Endodermal cell (in vitro differentiated cells): Measurements from ENCODE around the gene MRAS. TPM values are rescaled to one million over a fixed set of nuclear protein-coding genes. Genes with fewer than 3 reads are reported as not detected.

Source experiments
- DNase-seq: peaks from one replicate; pipeline ENCODE4 v3.0.0-alpha.2; 2017
- H3K27ac ChIP-seq: 2 replicates; pipeline ENCODE4 v1.5.1; 2013; ENCODE audit warnings: mild to moderate bottlenecking, low read depth, low read length, moderate library complexity
- H3K27me3 ChIP-seq: 2 replicates; pipeline ENCODE4 v1.6.1; 2013; ENCODE audit warnings: mild to moderate bottlenecking, low read length, moderate library complexity; ENCODE audit not compliant: insufficient read depth, control insufficient read depth, poor library complexity, severe bottlenecking
- H3K36me3 ChIP-seq: 2 replicates; pipeline ENCODE4 v1.7.0; 2013; ENCODE audit warnings: mild to moderate bottlenecking, low read length, moderate library complexity; ENCODE audit not compliant: control insufficient read depth, insufficient read depth
- H3K4me1 ChIP-seq: one replicate; pipeline ENCODE4 v1.7.0; 2013; ENCODE audit warnings: low read length; ENCODE audit not compliant: control insufficient read depth, insufficient read depth
- H3K4me3 ChIP-seq: 2 replicates; pipeline ENCODE4 v1.5.1; 2013; ENCODE audit warnings: mild to moderate bottlenecking, low read length, moderate library complexity
- H3K9ac ChIP-seq: 2 replicates; pipeline ENCODE4 v1.6.1; 2013; ENCODE audit warnings: mild to moderate bottlenecking, low read length, moderate library complexity; ENCODE audit not compliant: poor library complexity, severe bottlenecking; ENCODE audit errors: extremely low read depth
- H3K9me3 ChIP-seq: 2 replicates; pipeline ENCODE4 v1.6.1; 2013; ENCODE audit warnings: mild to moderate bottlenecking, low read length, moderate library complexity; ENCODE audit not compliant: control insufficient read depth
- H3K27ac Mint-ChIP-seq: 2 replicates; pipeline ENCODE4 v1.8.0; 2020; ENCODE audit warnings: mixed read lengths
- H3K27me3 Mint-ChIP-seq: 2 replicates; pipeline ENCODE4 v1.8.0; 2021; ENCODE audit warnings: mild to moderate bottlenecking, mixed read lengths; ENCODE audit not compliant: insufficient read depth
- H3K36me3 Mint-ChIP-seq: 2 replicates; pipeline ENCODE4 v1.8.0; 2020; ENCODE audit warnings: low read depth, mixed read lengths
- H3K4me1 Mint-ChIP-seq: 2 replicates; pipeline ENCODE4 v1.8.0; 2020; ENCODE audit warnings: mixed read lengths
- H3K4me3 Mint-ChIP-seq: 2 replicates; pipeline ENCODE4 v1.8.0; 2020; ENCODE audit warnings: mild to moderate bottlenecking, moderate library complexity, mixed read lengths
- H3K9me3 Mint-ChIP-seq: 2 replicates; pipeline ENCODE4 v1.8.0; 2020; ENCODE audit warnings: mild to moderate bottlenecking, mixed read lengths
- CTCF ChIP-seq: fragments of 200-600 bp; sonication (generic); conservative IDR thresholded peaks from 2 replicates; pipeline ENCODE4 v1.5.0; 2021; ENCODE audit warnings: antibody characterized with exemption, mild to moderate bottlenecking
- WGBS, 2 experiments: methylation state at CpG; one replicate each; pipeline versions ENCODE4 v1.1.5 to v1.1.7; 2013; ENCODE audit warnings: missing lambda C conversion rate in 2 of 2, mixed read lengths in 1 of 2; ENCODE audit not compliant: insufficient coverage in 1 of 2, insufficient read length in 1 of 2; 5-methylcytosine and 5-hydroxymethylcytosine counted together
- total RNA-seq, 2 donors: library from RNA; stranded (reverse); fragmentation: NEBNext Ultra II Directional in 1 of 2; extraction: Animal tissue kit (Norgen Biotek cat#: 25700) in 1 of 2; gene quantifications; 2 replicates in 1 of 2; 3 replicates in 1 of 2; pipeline ENCODE4 v1.2.1, GENCODE V29; 2021

MRAS gene
- total RNA-seq, 2 donors from 2014 or later: 12.8 to 16.1 TPM

GRCh38 chr3:138367326-138367850 is 19.0 kb downstream of the MRAS start:
- H3K9me3 ChIP-seq: no peaks in the 10 kb centered on the region
- H3K27me3 ChIP-seq: no peaks in the 10 kb centered on the region
- H3K36me3 ChIP-seq: no peaks in the 10 kb centered on the region
- H3K9ac ChIP-seq: no peak overlapping the region
- peaks cover 2% of the 10 kb centered on the region for H3K9me3 Mint-ChIP-seq
- H3K27ac ChIP-seq: no peak overlapping the region
- no peak for DNase-seq
- H3K27ac Mint-ChIP-seq: no peak overlapping the region
- H3K4me3 Mint-ChIP-seq: no peak overlapping the region
- no peaks in the 10 kb centered on the region for H3K4me1 ChIP-seq
- no peak overlapping the region for H3K4me3 ChIP-seq
- 92 to 93% methylated on average over 6 to 7 of the region's 7 CpGs for WGBS, 2 experiments
- no peaks in the 10 kb centered on the region for H3K4me1 Mint-ChIP-seq
- H3K27me3 Mint-ChIP-seq: no peaks in the 10 kb centered on the region
- no peak for TF ChIP-seq CTCF
- no peaks in the 10 kb centered on the region for H3K36me3 Mint-ChIP-seq

GRCh38 chr3:138367911-138368310 is 19.5 kb downstream of the MRAS start:
- no peaks in the 10 kb centered on the region for H3K36me3 Mint-ChIP-seq
- no peaks in the 10 kb centered on the region for H3K27me3 ChIP-seq
- H3K4me3 Mint-ChIP-seq: no peak overlapping the region
- no peaks in the 10 kb centered on the region for H3K4me1 ChIP-seq
- no peak overlapping the region for H3K9ac ChIP-seq
- H3K27ac Mint-ChIP-seq: no peak overlapping the region
- H3K9me3 ChIP-seq: no peaks in the 10 kb centered on the region
- 86% methylated on average over 2 to 5 of the region's 5 CpGs for WGBS, 2 experiments
- DNase-seq: no peak
- no peaks in the 10 kb centered on the region for H3K36me3 ChIP-seq
- H3K4me3 ChIP-seq: no peak overlapping the region
- H3K27me3 Mint-ChIP-seq: no peaks in the 10 kb centered on the region
- no peak for TF ChIP-seq CTCF
- peaks cover 2% of the 10 kb centered on the region for H3K9me3 Mint-ChIP-seq
- H3K4me1 Mint-ChIP-seq: no peaks in the 10 kb centered on the region
- H3K27ac ChIP-seq: no peak overlapping the region

GRCh38 chr3:138369151-138369900 is 20.9 kb downstream of the MRAS start:
- Mint-ChIP-seq H3K4me1 (no peaks in the 10 kb centered on the region), H3K4me3 (no peak overlapping the region), H3K27ac (no peak overlapping the region), H3K9me3 (peaks cover 2% of the 10 kb centered on the region), H3K36me3 (peaks cover 7% of the 10 kb centered on the region), H3K27me3 (no peaks in the 10 kb centered on the region)
- no peaks in the 10 kb centered on the region for H3K9me3 ChIP-seq
- no peak overlapping the region for H3K27ac ChIP-seq
- 92 to 100% methylated on average over 4 to 7 of the region's 8 CpGs for WGBS, 2 experiments
- DNase-seq: no peak
- H3K9ac ChIP-seq: no peak overlapping the region
- no peaks in the 10 kb centered on the region for H3K4me1 ChIP-seq
- no peaks in the 10 kb centered on the region for H3K36me3 ChIP-seq
- H3K27me3 ChIP-seq: no peaks in the 10 kb centered on the region
- TF ChIP-seq CTCF: no peak
- no peak overlapping the region for H3K4me3 ChIP-seq
